Measurements from ENCODE around the gene SETDB2.
A peak's percentile ranks its signal among the peaks of the same experiment; 100 is the strongest.

The SETDB2 gene

DNA sequence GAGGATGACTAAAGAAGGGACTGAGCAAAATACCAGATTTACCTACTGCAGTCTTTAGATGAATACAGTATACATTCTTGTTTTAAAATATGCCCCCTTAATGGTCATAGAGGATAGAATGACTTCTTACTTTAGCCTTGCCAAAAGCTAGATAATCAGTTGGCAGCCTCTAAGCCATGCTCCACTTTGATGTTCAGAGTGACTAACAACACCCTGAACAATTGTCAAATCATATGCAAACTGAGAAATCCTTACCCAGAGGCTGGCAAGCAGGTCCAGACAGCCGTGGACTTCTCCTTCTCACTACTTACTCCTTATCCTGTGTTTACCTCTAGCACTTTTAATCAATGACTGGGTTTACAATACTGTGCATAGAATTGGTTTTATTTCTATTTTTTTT, 28.1 kb downstream of the SETDB2 start:
- DNase-seq, result no peak

DNA sequence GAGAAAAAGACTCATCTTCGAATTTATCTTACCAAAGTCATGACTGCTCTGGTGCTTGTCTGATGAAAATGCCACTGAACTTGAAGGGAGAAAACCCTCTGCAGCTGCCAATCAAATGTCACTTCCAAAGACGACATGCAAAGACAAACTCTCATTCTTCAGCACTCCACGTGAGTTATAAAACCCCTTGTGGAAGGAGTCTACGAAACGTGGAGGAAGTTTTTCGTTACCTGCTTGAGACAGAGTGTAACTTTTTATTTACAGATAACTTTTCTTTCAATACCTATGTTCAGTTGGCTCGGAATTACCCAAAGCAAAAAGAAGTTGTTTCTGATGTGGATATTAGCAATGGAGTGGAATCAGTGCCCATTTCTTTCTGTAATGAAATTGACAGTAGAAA, 32.5 kb downstream of the SETDB2 start:
- DNase-seq, result no peak

DNA sequence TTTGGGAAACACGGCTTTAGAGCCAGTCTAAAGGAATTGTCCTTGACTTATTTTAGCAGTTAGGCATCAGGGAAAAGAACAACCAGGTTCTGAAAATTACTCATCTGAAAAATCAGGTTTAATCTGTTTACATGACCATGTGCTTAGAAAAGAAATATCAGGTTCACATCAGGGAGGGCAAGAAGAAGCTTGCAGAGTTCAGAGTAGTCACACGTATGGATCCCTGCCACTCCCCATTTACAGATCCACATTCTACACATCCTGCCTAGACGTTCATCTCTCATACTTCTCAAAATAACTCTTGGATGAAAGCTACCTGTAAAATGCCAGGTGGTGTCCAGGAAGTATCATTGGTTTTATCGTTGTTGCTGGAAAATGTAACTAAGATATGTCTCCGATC, 37.7 kb downstream of the SETDB2 start:
- no peak for DNase-seq

DNA sequence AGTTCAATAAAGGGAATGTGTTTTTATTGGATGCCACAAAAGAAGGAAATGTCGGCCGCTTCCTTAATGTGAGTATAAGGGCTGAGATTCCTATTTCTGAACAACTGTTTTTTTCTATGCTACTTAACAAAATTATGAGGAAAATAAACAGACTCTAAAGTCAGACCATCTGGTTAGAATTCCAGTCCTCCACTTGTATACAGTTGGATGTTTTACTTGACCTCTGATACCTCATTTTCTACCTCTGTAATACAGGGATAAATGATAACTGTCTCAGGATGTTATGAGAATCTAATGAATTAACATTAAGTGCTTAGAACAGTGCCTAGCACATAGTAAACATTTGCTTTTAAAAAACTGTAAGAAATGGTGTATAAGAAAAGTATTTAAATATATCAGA, 44.5 kb downstream of the SETDB2 start:
- DNase-seq, result no peak

DNA sequence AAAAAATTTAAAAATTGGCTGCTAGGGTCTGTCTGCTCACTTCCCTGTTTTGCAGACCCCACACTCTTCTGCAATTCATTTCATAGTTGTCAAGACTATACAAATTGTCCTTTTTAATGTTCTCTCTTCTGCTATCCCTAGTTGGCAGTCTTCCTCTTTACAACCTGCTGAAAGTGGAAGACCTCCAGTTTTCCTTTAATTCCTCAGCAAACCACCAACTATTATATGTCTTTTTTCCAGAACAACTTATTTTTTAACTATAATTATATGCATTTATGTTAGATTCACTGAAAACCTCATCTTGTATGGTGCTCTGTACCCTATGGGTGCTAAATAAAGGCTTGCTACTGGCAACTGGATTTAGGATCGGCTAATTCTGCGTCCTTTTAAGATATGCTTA, 50.6 kb downstream of the SETDB2 start:
- DNase-seq, result no peak

DNA sequence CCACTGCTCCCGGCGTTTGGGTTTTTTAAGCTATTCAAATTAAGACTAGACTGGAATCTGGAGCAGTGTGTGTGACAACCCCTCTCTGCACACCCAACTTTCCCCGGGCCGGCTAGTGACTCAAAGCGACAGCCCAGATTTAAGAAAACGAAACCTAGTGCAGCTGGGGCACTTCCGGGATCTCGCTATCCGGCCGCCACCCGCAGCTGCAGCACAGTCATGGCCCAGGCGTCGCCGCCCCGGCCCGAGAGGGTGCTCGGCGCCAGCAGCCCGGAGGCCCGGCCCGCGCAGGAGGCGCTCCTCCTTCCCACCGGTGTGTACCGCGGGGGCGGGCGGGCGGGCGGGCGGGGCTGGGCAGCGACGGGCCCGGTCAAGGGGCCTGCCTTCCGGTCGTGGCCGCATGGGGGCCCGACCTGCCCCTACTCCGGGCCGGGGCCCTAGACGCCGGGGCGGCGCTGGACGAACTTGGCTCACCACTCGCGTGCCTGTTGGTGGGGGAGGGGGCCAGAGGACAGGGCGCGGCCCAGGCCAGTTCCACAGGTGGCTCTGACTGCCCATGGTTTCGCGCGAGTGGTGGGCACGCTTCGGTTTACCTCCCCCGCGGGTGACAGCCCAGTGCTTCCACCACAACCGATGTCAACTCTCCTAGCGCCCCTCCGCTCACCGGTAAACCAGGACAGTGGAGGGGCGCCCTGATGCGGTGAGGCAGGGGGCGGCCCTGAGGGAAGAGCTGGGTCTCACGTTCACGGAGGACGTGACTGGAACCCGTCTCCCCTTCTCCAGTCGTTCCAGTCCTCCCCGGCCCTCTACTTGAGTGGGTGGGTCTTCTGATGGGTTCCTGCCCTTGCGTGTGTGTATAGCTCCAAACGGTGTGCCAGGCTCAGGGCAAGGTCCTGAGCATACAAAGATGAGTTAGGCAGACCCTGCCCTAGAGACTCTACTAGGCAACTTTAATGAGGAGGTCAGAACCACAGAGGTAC, 52.0 kb downstream of the SETDB2 start, which contains the start of gene PHF11:
Gene PHF11 (plus strand): TSS at position 171 of the 980 bp plus-strand sequence. CDS start 49 bp downstream, at position 220.
- DNase-seq, result peak; percentile 89

DNA sequence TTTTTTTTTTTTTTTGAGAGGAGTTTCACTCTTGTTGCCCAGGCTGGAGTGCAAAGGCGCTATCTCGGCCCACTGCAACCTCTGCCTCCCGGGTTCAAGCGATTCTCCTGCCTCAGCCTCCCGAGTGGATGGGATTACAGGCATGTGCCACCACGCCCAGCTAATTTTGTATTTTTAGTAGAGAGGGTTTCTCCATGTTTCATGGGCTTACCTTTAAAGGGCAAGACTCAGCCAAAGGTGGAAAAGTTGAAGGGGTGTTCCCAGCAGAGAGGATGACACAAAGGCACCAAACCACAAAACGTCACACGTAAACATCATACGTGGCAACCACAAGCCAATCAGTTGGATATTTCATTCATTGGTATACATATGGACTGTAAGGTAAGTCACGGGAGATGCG, 52.8 kb downstream of the SETDB2 start:
- DNase-seq, result peak; percentile 41

DNA sequence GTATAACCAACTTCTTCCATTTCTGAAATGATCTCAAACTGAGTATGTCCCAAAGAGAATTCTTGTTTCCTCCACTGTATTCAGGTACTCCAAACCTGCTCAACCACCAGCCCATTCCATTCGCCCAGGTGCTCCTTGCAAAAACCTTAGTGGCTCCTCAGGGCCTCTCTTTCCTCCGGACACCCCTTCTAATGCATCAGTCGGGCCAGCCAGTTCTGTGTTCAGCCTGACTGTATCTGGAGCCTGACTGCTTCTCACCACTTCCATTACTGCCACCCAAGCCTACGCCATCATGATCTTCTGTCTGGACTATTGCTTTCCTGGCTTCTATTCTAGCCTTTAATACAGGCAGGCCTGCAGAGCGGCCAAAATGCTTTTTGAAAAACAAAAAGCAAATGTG, 53.2 kb downstream of the SETDB2 start:
- DNase-seq, result no peak

DNA sequence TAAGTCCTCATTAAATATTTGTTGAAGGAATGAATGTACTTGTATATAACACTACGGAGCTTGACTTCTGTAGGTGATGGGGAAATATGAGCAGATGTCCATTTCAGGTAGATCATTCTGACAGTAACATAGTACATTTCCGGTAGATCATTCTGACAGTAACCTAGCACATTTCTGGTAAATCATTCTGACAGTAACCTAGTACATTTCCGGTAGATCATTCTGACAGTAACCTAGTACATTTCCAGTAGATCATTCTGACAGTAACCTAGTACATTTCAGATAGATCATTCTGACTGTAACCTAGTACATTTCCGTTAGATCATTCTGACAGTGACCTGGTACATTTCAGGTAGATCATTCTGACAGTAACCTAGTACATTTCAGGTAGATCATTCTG, 54.1 kb downstream of the SETDB2 start:
- DNase-seq, result no peak

DNA sequence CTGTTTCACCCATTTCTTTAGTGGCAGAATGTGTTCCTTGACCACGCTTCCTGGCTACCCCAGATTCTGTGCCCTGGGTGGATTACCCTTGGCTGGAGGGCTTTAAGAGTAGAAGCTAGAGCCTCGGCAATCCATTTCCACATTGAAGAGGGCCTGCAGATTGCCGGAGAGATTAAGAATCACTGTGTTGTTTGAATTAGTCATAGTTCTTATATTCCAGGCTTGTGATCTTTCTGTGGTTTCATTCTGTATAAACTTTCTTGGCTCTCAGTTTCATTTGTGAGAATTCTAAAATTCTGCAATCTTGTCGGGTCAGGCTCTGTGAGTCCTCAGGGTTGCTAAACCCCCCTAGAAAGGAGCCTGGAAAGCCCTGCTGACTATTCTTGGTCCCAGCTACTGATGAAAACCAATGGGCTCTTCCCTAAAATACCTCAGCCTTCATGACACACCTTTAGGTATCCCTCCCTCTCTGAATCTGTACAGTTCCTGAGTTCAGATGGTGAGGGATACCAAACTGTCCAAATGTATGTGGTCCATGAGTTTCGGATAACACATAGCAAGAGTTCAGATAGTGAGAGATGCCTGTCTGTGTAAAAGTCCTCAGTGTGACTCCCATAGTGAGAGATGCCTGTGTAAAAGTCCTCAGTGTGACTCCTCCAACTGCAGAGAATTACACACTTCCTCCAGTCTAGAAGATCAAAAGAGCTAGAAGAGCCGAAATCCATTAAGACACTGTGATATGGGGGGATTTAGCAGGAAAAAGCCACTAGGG, 56.0 kb downstream of the SETDB2 start:
- no peak for DNase-seq

DNA sequence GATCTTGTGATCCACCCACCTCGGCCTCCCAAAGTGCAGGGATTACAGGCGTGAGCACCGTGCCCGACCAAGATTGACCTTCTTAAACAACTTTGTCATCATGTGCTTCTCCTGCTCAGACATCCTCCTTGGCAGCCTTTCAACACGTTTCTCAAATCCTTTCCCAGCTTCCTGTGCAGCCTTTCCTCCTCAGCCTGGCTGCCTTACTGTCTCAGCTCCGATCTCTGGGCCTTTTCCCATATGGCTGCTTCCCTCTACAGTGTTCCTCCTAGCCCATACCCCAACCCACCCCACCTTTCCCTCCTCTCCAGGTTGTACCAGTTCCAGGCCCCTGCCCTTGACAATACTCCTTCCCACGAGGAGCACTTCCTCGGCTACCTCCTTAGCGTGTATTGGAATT, 58.9 kb downstream of the SETDB2 start:
- DNase-seq, result no peak

DNA sequence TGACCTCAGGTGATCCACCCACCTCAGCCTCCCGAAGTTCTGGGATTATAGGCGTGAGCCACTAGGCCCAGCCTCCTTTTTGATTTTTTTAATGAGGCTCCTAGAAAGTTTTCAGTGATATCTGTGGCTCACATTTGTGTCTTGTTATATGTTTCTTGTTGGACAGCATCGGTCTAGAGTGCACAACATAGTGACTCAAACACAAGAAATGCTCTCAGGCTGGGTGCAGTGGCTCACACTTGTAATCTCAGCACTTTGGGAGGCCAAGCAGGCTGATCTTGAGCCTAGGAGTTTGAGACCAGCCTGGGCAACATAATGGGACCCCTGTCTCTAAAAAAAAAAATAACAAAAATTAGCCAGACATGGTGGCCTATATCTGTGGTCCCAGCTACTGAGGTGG, 59.9 kb downstream of the SETDB2 start:
- no peak for DNase-seq

DNA sequence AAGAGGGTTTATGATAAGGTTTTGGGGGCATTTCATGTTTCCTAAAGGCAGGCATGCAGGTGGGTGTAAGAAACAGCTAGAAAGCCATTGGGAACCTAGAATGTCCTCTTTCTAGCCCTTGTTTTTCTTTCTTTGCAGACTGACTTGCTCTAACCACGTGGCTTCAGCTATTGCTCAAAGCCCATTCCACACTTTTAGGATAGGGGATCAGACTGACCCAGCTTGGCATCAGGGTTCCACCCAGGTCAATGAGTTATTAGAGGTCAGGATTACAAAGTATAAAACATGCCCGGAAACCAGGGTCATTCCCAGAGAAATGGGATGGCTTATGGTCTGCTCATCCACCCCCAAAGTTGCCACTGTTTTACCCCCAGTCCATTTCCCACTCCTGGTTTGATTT, 68.5 kb downstream of the SETDB2 start:
- no peak for DNase-seq

DNA sequence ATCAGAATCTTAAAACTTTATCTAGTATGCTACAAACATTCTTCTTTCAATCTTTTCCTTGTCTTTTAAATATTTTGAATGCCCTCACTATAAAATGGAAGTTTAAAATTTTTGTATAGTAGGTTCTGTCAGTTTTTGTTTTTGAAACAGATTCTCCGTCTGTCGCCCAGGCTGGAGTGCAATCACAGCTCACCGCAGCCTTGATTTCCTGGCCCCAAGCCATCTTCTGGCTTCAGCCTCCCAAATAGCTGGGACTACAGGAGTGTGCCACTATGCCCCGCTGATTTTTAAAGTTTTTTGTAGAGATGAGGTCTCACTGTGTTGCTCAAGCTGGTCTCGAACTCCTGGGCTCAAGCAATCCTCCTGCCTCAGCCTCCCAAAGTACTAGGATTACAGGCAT, 72.4 kb downstream of the SETDB2 start:
- no peak for DNase-seq

DNA sequence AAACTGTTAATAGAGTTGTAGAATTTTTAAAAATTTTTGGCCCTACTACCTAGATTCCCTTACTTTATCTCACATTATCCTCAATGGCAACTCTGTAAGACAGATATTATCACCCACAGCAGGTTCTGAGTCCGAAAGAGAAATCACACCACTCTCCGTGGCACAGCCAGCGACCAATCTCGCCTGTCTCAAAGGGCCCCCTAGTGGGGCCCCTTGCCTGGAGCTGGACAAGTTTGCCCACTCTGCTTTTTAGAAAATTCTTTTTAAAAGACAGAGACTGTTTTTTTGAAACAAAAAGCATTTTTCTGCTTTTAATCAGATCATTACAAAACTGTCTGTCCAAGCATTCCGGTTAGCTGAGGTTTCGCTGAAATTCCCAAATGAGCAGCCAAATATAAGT, 73.4 kb downstream of the SETDB2 start:
- DNase-seq, result no peak

DNA sequence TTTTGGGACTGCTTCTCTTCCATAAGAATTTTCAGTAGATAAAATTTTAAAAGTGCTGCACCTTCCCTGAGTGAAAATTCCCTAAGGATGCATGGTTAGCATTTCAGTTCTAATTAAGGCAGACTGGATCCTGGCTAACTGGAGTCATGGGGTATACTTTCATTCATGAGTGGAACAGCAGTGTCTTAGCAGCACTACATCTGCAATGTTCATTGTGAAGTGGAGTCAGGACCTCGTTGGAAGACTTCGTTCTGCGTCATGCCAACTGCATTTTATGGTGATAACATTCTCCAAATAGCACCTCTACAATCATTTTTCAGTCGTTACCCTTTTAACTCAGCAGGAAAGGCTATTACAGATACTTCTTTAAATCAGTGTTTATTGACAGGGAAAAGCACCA, 77.2 kb downstream of the SETDB2 start:
- no peak for DNase-seq

DNA sequence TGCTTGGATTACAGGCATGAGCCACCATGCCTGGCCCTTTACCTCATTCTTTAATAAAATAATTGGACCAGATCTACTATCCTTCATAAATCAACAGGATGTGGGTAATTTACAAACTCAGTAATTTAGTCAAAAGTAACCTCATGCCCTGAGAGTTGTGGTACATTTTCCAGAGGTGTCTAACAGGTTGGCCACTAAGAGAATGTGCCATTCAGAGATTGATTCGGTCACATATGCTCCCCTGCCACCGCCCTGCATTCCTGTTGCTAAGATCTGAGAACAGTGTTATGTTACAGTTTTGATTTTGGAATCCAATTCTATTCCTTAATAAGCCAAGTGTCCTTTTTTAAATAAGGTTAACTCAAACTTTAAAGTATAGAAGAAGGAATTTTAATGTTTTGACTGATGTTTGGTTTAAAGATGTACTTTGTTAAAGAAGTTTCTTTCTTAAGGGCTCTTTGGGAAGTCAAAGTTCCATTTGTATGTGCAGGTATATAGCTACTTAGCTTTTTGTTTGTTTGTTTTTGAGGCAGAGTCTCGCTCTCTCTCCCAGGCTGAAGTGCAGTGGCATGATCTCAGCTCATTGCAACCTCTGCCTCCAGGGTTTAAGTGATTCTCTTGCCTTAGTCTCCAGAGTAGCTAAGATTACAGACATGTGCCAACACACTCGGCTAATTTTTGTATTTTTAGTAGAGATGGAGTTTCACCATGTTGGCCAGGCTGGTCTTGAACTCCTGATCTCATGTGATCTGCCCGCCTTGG, 80.8 kb downstream of the SETDB2 start:
- DNase-seq, result no peak

DNA sequence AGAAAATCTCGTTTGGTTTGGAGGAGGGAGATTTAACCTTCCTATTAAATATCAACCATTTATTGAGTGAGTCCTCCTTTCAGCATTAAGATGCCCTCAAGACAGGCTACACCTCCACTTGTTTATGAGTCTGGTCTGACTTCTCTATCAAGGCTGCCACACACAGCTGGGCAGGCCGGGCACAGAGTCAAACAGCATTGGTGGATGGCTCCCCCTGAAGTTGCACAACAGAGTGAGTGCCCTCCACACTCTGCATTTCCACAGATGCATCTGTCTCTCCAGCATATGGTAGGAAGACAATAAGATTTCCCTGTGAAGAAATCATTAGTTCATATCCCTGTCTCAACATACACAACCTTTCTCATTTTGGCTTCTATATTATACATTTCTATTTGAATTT, 83.0 kb downstream of the SETDB2 start:
- no peak for DNase-seq

DNA sequence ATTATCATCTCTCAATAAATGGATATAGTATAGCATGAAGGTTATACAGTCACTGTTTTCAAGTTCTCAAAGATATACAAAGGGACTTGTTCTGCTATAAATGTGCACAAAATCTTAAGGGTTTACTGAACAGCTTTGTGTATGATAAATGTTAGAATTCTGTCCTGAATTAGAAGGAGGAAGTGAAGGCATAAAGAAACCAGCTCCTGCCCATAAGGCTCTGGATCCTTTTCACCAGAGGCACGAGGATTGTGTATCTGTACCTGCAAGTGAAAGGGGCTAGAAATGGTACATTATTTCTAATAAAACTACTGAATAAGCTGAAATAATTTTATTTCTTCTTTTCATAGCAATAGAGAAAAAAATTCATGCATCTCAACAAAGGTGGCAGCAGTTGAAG, 84.1 kb downstream of the SETDB2 start:
- no peak for DNase-seq

DNA sequence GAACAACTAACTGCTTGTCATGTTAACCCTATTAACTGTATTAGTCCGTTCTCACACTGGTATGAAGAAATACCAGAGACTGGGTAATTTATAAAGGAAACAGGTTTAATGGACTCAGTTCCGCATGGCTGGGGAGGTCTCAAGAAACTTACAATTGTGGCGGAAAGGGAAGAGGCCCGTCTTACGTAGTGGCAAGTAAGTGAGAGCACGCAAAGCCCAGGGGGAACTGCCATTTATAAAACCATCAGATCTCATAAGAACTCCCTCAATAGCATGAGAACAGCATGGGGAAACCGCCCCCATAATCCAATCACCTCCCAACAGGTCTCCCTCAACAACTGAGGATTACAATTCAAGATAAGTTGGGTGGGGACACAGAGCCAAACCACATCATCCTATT, 86.4 kb downstream of the SETDB2 start:
- no peak for DNase-seq

DNA sequence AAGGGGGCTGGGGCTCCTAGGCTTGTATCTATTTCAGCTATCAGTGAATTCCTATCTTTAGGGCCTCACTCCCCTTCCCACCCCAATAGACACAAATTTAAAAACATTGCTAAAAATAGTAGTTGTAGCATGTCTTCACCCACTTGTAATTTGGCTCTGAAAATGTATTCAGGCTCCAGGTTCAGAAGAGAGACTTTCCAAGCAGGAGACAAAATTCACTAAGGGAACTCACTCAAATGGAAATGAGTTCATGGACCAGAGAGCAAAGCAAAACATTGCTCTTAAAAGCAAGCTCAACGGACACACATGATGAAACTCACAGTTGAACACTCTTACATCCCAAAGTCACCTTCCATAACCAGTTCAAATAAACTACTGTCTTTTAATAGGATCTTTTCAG, 88.5 kb downstream of the SETDB2 start:
- no peak for DNase-seq

DNA sequence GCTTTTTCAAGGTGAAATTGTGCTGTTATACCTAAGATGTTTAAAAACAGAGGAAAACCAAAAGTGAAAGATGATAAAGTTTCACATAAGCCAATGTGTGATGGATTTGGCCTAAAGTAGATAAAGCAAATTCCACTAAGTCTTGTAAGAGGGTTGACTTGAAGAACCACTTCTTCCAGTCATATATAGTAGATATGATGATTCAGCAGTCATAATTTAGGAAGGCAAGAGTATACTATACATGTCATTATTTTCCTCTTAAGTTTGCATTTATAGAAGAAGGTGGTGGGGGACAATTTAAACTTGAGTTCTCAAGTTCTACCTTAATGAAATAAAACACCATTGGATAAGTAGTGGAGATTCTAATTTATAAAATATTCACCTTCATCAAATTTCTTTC, 88.9 kb downstream of the SETDB2 start:
- no peak for DNase-seq

DNA sequence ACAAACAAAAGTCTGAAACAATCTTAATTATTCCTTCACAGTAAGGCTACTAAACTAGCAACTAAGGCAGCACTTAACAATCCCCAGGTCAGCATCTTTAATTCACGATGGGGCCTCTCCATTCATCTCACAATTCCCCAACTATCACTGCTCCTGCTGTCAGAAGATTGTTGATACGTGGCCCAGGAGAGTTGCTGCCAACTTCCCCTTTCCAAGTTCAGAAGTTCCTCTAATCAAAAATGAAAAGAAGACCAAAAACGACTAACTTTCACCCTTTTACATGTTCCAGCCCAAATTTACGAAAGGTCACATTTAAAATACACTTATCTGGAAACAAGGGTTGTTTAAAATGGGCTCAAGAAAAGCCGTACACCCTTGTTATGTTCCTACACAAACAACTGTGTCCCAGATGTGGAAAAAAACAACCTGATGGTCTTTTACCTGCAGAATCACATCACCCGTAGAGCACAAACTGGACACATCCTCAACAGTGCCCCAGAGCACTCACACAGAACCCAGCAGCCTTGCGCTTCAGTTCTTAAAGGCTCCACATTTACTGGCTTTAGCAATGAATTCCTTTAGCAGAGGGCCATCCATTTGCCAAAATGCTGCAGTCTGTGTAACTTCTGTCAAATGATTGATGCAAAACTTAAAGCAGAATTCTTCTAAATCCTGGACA, 89.7 kb downstream of the SETDB2 start:
- no peak for DNase-seq
